ENCODE measurements around the gene TMEM120B. TPM values are rescaled to one million over a fixed set of nuclear protein-coding genes. Genes with fewer than 3 reads are reported as not detected.

The TMEM120B gene
- polyA plus RNA-seq, 3 donors from 2014 or later, result 1.8 to 4.0 (median 3.1) TPM

DNA sequence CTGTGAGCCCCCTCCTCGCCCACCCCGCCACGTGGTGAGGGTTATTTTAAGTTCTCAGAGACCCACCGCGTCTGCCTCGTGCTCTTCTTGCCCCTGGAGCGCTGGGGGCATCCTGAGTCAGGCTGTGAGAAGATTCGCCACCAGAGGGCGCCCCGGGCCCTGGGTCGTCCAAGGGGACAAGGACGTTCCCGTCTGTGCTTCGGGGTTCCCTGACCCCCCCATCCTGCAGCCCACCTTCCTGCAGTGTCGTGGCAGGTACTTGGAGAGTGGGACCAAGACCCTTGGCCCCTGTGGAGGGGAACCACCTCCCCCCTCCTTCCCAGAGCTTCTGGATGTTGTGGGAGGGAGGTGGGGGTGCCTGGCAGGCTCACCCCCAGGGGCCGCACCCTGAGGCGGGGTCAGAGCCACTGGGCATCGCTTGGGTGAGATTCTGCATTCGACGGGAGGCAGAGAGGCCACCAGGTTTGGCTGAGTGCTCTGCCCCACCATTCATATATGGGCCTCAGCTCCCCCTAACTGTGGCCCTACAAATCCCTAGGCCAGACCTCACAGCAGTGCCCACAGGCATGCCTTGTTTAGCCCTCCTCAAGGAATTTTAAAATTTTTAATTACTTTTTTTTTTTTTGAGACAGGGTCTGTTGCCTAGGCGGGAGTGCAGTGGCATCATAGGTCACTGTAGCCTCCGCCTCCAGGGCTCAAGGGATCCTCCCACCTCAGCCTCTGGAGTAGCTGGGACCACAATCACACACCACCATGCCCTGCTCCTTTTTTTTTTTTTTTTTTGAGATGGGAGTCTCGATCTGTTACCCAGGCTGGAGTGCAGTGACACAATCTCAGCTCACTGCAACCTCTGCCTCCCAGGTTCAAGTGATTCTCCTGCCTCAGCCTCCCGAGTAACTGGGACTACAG is 63.9 kb downstream of the TMEM120B start:
- Mint-ChIP-seq H3K27me3 (ENCODE audit: low read depth in 3 of 3) (peaks cover 0 to 10% (median 3%) of the 10 kb centered on the region in 3 donors), H3K27ac (peak overlapping the region in 5 of 6 donors; percentile 49 to 89 (median 78)), H3K36me3 (peaks cover 0 to 6% (median 4%) of the 10 kb centered on the region in 3 donors), H3K4me3 (no peak overlapping the region), H3K4me1 (peaks cover 19 to 26% of the 10 kb centered on the region in 2 donors), H3K9me3 (no peaks in the 10 kb centered on the region)
- DNase-seq, result peak; percentile 85 to 88 (median 86)

DNA sequence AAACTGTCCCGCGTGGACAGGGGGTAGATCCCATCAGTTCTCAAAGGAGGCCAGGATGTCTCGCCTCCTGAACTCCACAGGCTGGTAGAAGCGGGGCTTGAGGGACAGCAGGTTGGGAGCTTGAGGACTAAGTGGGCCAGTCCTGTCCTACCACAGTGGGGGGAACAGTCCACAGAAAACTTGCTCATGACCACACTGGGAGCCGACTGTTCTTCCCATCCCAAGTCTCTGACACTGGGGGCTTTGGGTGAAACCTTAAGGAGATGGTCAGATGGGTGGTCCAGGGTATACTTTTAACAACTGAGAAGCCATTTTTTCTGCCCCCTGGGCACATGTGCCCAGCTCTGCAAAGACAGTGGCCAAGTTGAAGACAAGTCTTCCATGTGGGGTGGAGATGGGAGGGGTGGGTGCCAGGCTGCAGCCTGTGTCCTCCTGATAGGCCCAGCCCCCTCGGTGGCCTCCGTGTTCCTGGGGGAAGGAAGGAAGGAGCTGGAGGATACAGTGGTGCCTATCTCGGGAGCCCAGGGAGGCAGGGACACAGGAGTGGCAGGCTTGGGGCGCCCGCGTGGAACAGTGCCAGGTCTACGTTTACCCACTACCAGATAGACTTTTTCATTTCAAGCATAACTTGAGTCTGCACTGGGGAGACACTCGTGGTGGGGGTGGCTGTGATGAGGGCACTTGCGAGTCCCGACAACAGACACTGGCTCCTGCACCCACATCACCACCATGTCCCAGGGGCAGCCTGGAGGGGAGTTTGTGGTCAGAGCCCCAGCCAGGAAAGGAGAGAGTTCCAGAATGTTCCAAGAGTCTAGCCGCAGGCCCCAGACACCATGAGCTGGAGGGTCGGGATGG is 66.2 kb downstream of the TMEM120B start:
- H3K27me3 Mint-ChIP-seq (ENCODE audit: low read depth in 3 of 3), result peaks cover 6 to 13% (median 7%) of the 10 kb centered on the region in 3 donors
- H3K36me3 Mint-ChIP-seq, result peaks cover 2 to 10% (median 6%) of the 10 kb centered on the region in 3 donors
- peak overlapping the region; percentile 20 to 77 (median 64) for H3K27ac Mint-ChIP-seq
- H3K9me3 Mint-ChIP-seq, result no peaks in the 10 kb centered on the region
- no peak for DNase-seq
- peaks cover 34 to 44% of the 10 kb centered on the region in 2 donors for H3K4me1 Mint-ChIP-seq
- H3K4me3 Mint-ChIP-seq, result no peak overlapping the region

DNA sequence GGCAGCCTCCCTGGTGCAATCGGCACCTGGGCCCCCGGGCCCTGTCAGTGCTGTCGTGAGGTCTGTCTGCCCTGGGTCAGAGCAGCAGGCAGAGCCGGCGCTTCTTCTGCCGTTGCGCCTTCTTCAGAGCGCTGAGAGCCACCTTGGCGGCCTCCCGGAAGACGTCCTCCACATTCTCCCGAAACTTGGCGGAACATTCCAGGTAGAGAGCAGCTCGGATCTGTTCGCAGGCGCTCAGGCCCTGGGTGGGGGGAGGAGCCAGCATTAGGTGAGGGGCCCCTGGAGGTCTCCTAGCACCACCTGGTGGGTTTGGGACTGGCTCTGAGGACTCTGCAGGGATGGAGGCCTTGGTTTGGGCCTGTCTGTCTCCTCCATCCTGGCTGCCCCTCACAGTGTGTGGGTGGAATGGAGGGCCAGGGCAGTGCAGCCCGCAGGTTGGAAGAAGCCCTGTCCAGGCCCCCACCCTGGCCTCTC is 66.9 kb downstream of the TMEM120B start:
- Mint-ChIP-seq H3K4me3 (no peak overlapping the region), H3K9me3 (no peaks in the 10 kb centered on the region), H3K36me3 (peaks cover 4 to 12% (median 6%) of the 10 kb centered on the region in 3 donors)

DNA sequence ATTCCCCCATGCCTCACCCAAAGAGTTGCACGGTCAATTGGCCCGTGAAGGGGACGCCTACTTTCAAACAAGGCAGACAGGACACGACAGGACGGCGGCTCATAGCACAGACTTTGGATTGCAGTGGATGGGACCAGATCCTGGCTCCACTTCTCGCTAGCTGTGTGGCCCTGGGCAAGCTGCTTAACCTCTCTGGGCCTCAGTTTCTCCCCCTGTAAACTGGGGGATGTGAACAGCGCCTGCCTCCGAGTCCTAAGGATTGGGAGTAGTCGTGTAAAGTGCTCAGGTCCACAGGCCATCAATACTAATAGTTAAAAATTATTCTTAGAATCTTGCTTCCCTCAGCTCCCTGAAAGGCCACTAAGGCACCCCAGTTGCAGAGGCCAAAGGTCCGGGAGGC is 67.9 kb downstream of the TMEM120B start:
- peaks cover 8 to 15% (median 9%) of the 10 kb centered on the region in 3 donors for H3K27me3 Mint-ChIP-seq (ENCODE audit: low read depth in 3 of 3)
- H3K9me3 Mint-ChIP-seq, result no peaks in the 10 kb centered on the region
- H3K36me3 Mint-ChIP-seq, result peaks cover 4 to 12% (median 11%) of the 10 kb centered on the region in 3 donors
- H3K27ac Mint-ChIP-seq, result peak overlapping the region in 5 of 6 donors; percentile 30 to 95 (median 71)
- DNase-seq, result no peak
- peaks cover 49 to 55% of the 10 kb centered on the region in 2 donors for H3K4me1 Mint-ChIP-seq
- no peak overlapping the region for H3K4me3 Mint-ChIP-seq

More for the DNA sequence above, 66.9 kb downstream of the TMEM120B start:
- no peak for DNase-seq
- H3K27me3 Mint-ChIP-seq (ENCODE audit: low read depth in 3 of 3), result peaks cover 6 to 13% (median 8%) of the 10 kb centered on the region in 3 donors
- peaks cover 41 to 47% of the 10 kb centered on the region in 2 donors for H3K4me1 Mint-ChIP-seq
- peak overlapping the region in 3 of 6 donors; percentile 16 to 24 (median 20) for H3K27ac Mint-ChIP-seq

DNA sequence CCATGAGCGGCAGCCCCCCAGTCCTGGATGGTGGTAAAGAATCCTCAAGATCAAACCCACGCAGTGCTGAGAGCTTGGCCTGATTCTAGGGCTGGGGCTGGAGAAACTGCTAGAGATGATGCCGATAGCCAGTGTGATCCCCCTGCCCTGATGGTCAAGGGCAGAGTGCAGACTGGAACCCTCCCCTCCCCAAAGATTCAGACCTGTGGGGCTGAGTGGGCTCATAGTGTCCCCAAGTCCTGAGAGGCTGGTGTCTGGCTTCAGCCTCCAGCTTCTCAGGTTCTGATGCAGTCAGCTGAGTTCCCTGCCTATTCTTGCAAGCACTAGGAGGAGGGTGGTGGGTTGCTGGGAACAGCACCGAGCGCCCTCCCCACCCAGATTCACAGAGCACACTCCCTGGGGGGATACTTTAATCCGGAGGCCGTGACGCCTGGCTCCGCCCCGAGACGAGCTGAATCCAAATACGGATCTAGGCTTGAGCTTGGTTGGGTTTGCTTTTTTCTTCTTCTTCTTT is 69.0 kb downstream of the TMEM120B start:
- H3K36me3 Mint-ChIP-seq, result peaks cover 4 to 12% (median 11%) of the 10 kb centered on the region in 3 donors
- DNase-seq, result no peak
- peaks cover 58 to 61% of the 10 kb centered on the region in 2 donors for H3K4me1 Mint-ChIP-seq
- peak overlapping the region; percentile 44 to 84 (median 72) for H3K4me3 Mint-ChIP-seq
- peaks cover 9 to 11% (median 11%) of the 10 kb centered on the region in 3 donors for H3K27me3 Mint-ChIP-seq (ENCODE audit: low read depth in 3 of 3)
- peak overlapping the region; percentile 92 to 100 (median 96) for H3K27ac Mint-ChIP-seq
- H3K9me3 Mint-ChIP-seq, result no peaks in the 10 kb centered on the region

DNA sequence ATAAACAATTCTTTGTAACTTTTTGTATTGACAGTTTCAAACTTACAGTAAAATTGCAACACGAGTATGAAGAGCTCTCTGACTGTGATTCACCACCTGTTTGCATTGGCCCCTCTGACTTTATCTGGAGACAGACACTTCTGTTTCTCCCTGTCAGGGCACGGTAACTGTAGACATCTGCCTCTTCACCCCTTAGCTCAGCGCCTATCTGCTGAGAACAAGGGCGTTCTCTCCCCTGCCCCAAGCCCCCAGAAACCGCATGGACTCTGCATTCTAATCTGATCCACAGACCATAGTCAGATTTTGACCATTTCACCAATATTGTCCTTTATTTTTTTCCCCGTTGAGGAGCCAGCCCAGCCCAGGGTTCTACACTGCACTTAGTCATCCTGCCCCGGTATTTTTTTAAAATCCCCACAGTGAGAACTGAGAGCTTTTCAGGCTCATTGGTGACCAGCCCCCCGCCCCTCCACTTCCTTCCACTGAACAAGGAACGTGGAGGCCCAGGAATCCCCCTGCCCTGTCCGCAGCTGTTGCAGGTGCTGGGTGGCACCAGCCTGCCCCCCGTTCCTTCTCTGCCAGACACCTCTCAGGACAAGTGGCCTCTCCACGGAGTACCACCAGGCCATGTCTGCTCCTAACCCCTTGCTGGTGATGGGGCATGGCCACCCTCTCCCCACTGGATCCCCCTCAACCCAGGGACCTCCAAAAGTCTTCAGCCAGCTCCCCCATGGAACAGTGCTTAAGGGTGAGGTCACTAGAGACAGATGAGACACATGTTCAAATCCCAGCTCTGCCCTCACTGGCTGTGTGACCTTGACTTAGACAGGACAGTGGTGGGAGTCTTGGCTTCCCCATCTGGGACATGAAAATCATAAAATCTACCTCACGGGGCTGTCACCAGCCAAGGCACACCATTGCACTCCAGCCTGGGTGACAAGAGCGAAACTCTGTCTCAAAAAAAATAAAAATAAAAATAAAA is 69.7 kb downstream of the TMEM120B start:
- peaks cover 65 to 69% of the 10 kb centered on the region in 2 donors for H3K4me1 Mint-ChIP-seq
- H3K27ac Mint-ChIP-seq, result peak overlapping the region; percentile 92 to 100 (median 96)
- peak overlapping the region; percentile 44 to 84 (median 72) for H3K4me3 Mint-ChIP-seq
- H3K36me3 Mint-ChIP-seq, result peaks cover 7 to 16% (median 16%) of the 10 kb centered on the region in 3 donors
- DNase-seq, result peak; percentile 43 to 50 (median 45)
- H3K27me3 Mint-ChIP-seq (ENCODE audit: low read depth in 3 of 3), result peaks cover 13 to 16% (median 14%) of the 10 kb centered on the region in 3 donors
- H3K9me3 Mint-ChIP-seq, result no peaks in the 10 kb centered on the region

DNA sequence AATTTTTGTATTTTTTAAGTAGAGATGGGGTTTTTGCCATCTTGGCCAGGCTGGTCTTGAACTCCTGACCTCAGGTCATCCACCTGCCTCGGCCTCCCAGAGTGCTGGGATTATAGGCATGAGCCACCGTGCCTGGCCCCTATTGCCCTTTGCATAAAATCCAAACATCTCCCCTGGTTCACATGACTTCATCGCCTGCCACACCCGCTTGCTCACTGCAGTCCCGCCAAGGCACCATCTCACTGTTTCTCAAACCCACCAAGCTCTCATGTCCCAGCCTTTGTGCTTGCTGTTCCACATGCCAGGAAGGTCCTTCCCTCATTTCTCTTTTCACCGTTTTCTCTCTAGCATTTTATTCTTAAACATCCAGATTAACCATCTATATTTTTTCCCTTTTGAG is 71.2 kb downstream of the TMEM120B start:
- DNase-seq, result no peak
- peaks cover 7 to 16% (median 16%) of the 10 kb centered on the region in 3 donors for H3K36me3 Mint-ChIP-seq
- peak overlapping the region; percentile 92 to 100 (median 98) for H3K27ac Mint-ChIP-seq
- H3K4me3 Mint-ChIP-seq, result peak overlapping the region; percentile 53 to 87 (median 64)
- H3K4me1 Mint-ChIP-seq, result peaks cover 80 to 81% of the 10 kb centered on the region in 2 donors
- H3K27me3 Mint-ChIP-seq (ENCODE audit: low read depth in 3 of 3), result peaks cover 15 to 19% (median 19%) of the 10 kb centered on the region in 3 donors
- no peaks in the 10 kb centered on the region for H3K9me3 Mint-ChIP-seq

DNA sequence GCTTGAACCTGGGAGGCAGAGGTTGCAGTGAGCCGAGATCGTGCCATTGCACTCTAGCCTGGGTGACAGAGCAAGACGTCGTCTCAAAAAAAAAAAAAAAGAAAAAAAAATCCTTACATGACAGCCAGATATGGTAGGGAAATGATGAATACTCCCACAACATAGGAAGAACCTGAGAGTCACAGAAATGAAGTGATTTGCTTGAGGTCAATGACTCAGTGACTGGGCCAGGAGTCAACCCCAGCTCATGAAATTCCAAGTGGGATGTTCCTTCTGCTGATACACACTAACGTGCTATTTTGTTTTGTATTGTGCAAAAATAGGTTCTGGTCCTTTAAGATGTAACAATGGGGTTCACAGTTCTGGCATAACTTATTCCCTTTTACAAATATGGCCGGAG is 71.9 kb downstream of the TMEM120B start:
- H3K4me3 Mint-ChIP-seq, result peak overlapping the region; percentile 58 to 87 (median 61)
- H3K4me1 Mint-ChIP-seq, result peaks cover 85 to 87% of the 10 kb centered on the region in 2 donors
- H3K27me3 Mint-ChIP-seq (ENCODE audit: low read depth in 3 of 3), result peaks cover 15 to 25% (median 21%) of the 10 kb centered on the region in 3 donors
- no peaks in the 10 kb centered on the region for H3K9me3 Mint-ChIP-seq
- H3K27ac Mint-ChIP-seq, result peak overlapping the region; percentile 92 to 100 (median 98)
- DNase-seq, result no peak
- peaks cover 7 to 16% (median 16%) of the 10 kb centered on the region in 3 donors for H3K36me3 Mint-ChIP-seq

DNA sequence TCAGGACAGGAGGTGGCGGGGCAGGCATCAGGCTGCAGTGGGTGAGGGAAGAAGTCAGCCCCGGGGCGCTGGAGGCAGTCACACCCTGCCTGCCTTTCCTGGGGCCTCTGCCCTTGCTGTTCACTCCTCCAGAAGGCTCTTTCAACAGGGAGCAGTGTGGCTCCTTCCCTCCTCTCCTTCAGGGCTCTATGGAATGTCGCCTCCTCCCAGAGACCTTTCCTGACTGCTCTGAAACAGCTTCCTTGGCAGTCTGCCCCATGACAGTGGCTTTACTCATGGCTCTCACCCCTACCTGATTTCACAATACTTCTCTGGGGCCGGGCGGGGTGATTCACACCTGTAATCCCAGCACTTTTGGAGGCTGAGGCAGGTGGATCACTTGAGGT is 73.9 kb downstream of the TMEM120B start:
- H3K27ac Mint-ChIP-seq, result peak overlapping the region; percentile 99 to 100 (median 100)

DNA sequence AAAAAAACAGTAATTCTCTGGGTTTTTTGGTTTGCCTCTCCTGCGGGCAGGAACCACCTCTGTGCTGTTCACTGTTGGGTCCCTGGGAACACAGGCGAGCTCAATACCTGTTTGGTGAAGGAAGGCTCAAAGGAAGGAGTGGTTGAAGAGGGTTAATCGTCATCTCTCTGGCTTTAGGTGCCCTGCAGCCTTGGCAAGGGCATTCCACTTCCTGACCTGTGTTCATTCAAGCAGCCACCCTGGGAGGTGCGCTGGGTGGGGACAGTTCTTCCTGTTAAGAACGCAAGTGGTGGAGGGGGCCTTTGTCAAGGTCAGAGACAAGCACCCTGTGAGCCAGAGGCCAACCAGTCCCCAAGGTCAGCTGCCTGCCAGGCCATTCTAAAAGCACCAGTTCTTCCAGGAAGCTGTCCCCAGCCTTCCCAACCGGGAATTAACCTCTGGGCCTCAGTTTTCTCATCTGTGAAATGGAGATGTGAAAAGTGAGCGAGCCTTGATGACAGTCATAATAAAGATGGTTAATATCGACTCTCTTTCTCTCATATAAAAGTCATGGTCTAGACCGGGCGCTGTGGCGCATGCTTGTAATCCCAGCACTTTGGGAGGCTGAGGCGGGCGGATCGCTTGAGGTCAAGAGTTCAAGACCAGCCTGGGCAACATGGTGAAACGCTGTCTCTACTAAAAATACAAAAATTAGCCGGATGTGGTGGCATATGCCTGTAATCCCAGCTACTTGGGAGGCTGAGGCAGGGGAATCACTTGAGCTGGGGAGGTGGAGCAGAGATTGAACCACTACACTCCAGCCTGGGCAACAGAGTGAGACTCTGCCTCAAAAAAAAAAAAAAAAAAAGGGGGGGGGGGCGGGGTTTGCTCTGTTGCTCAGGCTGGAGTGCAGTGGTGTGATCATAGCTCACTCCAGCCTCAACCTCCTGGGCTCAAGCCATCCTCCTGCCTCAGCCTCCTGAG is 74.8 kb downstream of the TMEM120B start:
- Mint-ChIP-seq H3K36me3 (peaks cover 8 to 19% (median 11%) of the 10 kb centered on the region in 3 donors), H3K27me3 (ENCODE audit: low read depth in 3 of 3) (peaks cover 15 to 44% (median 35%) of the 10 kb centered on the region in 3 donors), H3K27ac (peak overlapping the region; percentile 99 to 100 (median 100)), H3K9me3 (no peaks in the 10 kb centered on the region), H3K4me1 (peaks cover 92 to 95% of the 10 kb centered on the region in 2 donors), H3K4me3 (peak overlapping the region; percentile 86 to 95 (median 92))
- DNase-seq, result peak; percentile 53 to 66 (median 64)

More for the DNA sequence above, 73.9 kb downstream of the TMEM120B start:
- Mint-ChIP-seq H3K9me3 (no peaks in the 10 kb centered on the region), H3K36me3 (peaks cover 9 to 16% (median 12%) of the 10 kb centered on the region in 3 donors), H3K4me3 (peak overlapping the region; percentile 83 to 95 (median 92)), H3K4me1 (peaks cover 92 to 95% of the 10 kb centered on the region in 2 donors), H3K27me3 (ENCODE audit: low read depth in 3 of 3) (peaks cover 14 to 38% (median 34%) of the 10 kb centered on the region in 3 donors)
- peak; percentile 61 to 68 (median 64) for DNase-seq

DNA sequence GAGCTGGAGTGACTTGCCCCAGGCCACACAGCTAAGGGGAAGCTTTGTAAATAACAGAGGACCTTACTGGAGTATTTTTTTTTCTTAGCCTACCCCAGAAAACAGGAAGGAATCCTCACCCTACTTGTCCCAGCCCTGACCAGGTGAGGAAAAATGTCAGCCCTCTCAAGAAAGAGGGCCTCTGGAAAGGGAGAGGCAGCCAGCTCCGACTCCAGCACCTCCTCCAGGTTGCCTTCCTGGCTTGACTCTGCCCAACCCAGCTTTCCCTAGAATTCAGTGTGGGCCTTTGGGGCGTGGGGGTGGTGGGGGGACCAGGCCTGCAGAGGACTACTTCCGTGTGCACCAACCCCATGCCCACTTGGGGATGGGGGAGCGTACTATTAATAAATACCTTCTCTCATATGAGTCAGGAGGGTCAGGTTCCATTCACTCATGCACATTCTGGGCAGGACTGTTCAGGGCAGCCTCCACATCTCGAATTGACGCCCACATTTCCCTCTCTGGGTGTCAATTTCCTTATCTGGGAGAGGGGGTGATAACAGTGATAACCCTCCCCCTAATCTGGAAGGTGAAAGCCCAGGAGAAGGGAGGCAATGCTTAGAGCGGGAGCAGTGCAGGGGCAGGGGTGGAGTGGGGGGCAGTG is 75.7 kb downstream of the TMEM120B start:
- H3K36me3 Mint-ChIP-seq, result peaks cover 8 to 19% (median 11%) of the 10 kb centered on the region in 3 donors
- peak overlapping the region; percentile 99 to 100 (median 100) for H3K27ac Mint-ChIP-seq
- H3K9me3 Mint-ChIP-seq, result no peaks in the 10 kb centered on the region
- peaks cover 15 to 46% (median 32%) of the 10 kb centered on the region in 3 donors for H3K27me3 Mint-ChIP-seq (ENCODE audit: low read depth in 3 of 3)
- H3K4me1 Mint-ChIP-seq, result peaks cover 88 to 89% of the 10 kb centered on the region in 2 donors
- DNase-seq, result no peak
- H3K4me3 Mint-ChIP-seq, result peak overlapping the region; percentile 86 to 95 (median 92)

Measured in immature natural killer cell (primary cell).